ENCODE data around the gene IFFO2. TPM values are rescaled to one million over a fixed set of nuclear protein-coding genes. Genes with fewer than 3 reads are reported as not detected.

IFFO2 gene
- polyA plus RNA-seq, 1 of the 3 experiments (the other 2 are of a cell fraction), result 10.5 TPM

DNA sequence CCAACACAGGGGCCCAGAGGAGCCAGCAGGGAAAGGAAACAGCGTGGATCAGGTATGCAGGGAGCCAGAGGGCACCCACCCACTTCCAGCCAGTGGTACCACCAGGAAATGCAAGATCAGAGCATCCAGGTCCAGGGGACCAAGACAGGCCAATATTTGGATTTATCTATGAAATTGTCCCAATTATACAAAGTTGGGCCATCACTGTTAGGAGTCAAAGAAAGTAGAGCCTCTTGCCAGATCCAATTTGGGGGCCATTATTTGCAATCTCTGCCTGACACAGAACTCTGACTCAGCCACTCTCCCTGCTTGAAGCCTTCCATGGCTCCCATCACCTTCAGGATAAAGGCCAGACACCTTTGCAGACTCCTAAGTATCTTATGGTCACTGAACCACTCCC is 75.9 kb downstream of the IFFO2 start:
- Histone ChIP-seq H3K9me2 (no peaks in the 10 kb centered on the region), H3K4me1 (ENCODE audit: control insufficient read depth in 1 of 2, insufficient read depth in 2 of 2, low read depth in 1 of 2, low read length in 1 of 2) (peaks cover 0 to 8% of the 10 kb centered on the region in 2 experiments; a peak in 1 of 4 replicates), H3K4me3 (ENCODE audit: low read depth in 2 of 2, low read length in 1 of 2) (no peak overlapping the region), H3F3A (replicated peaks; ENCODE audit: insufficient read depth) (no peaks in the 10 kb centered on the region), H3K9ac (no peak overlapping the region), H3K79me2 (ENCODE audit: insufficient read depth) (no peaks in the 10 kb centered on the region), H3K27ac (ENCODE audit: low read depth in 2 of 2, low read length in 1 of 2) (no peak overlapping the region), H3K27me3 (ENCODE audit: insufficient read depth) (no peaks in the 10 kb centered on the region), H3K36me3 (replicated peaks in 1 of 2; ENCODE audit: control insufficient read depth in 1 of 2, insufficient read depth in 2 of 2, low read length in 1 of 2) (peaks cover 0 to 3% of the 10 kb centered on the region in 2 experiments), H4K20me1 (ENCODE audit: insufficient read depth) (no peaks in the 10 kb centered on the region), H2AFZ (ENCODE audit: low read depth) (no peak overlapping the region), H3K9me3 (no peaks in the 10 kb centered on the region), H3K4me2 (no peak overlapping the region)
- DNase-seq, result no peak
- 100% methylated on average over 1 of the region's 1 CpG for WGBS (ENCODE audit: low lambda C conversion rate)
- ChIA-PET CTCF (interaction anchor here (1.4 to 25.9 kb wide), 3 partner anchors 30 to 294 kb away, joined by 4 to 350 read pairs (median 134); no protein-coding TSS in a partner anchor), POLR2A (no interaction called here)
- TF ChIP-seq RCOR1 (IDR thresholded peaks at IDR 0.05; ENCODE audit: low read length), result no peak

GRCh38 chr1:18879791-18880309 is 76.6 kb downstream of the IFFO2 start:
- CTCF ChIA-PET, result interaction anchor here (1.4 to 25.9 kb wide), 3 partner anchors 31 to 294 kb away, joined by 4 to 350 read pairs (median 134); no protein-coding TSS in a partner anchor

DNA sequence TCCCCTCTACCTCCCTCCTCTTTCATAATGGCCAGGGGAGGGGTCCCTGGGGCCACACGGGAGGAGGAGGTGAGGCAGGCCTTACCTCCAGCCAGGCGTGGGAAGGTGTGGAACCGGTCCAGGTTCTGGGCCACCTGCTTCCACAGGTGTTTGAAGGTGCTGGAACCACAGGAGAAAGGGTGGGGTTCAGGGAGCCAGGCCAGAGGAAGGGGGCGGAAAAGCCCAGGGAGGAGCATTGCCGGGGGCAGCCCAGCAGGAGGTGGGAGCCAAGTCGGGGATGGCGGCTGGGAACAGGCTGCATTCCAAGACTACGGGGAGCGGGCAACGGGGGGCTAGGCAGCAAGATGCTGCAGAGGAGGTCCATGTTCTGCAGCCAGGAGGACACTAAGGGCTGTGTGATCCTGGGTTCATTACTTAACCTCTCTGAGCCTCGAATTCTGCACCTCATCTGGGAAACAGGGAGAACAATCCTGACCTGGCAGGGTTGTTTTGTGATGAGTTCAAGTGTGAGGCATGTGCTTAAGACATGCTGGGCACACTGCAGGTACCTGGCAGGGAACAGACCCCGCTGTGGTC is 77.2 kb downstream of the IFFO2 start:
- Histone ChIP-seq H3K9me2 (no peaks in the 10 kb centered on the region), H4K20me1 (ENCODE audit: insufficient read depth) (no peaks in the 10 kb centered on the region), H3K4me1 (ENCODE audit: control insufficient read depth in 1 of 2, insufficient read depth in 2 of 2, low read depth in 1 of 2, low read length in 1 of 2) (peaks cover 0 to 8% of the 10 kb centered on the region in 2 experiments; a peak in 1 of 4 replicates), H3K9ac (no peak overlapping the region), H3K36me3 (replicated peaks in 1 of 2; ENCODE audit: control insufficient read depth in 1 of 2, insufficient read depth in 2 of 2, low read length in 1 of 2) (peaks cover 0 to 3% of the 10 kb centered on the region in 2 experiments), H3F3A (replicated peaks; ENCODE audit: insufficient read depth) (no peaks in the 10 kb centered on the region), H3K27ac (ENCODE audit: low read depth in 2 of 2, low read length in 1 of 2) (no peak overlapping the region), H3K4me2 (no peak overlapping the region), H2AFZ (ENCODE audit: low read depth) (no peak overlapping the region), H3K9me3 (no peaks in the 10 kb centered on the region), H3K27me3 (ENCODE audit: insufficient read depth) (no peaks in the 10 kb centered on the region), H3K79me2 (ENCODE audit: insufficient read depth) (no peaks in the 10 kb centered on the region), H3K4me3 (ENCODE audit: low read depth in 2 of 2, low read length in 1 of 2) (no peak overlapping the region)
- 90% methylated on average over 10 of the region's 12 CpGs for WGBS (ENCODE audit: low lambda C conversion rate)
- CTCF ChIA-PET, result interaction anchor here (1.4 to 25.9 kb wide), 3 partner anchors 32 to 293 kb away, joined by 4 to 350 read pairs (median 134); no protein-coding TSS in a partner anchor
- POLR2A ChIA-PET, result no interaction called here
- DNase-seq, result no peak
- TF ChIP-seq GATA2 (CRISPR knock-in tag; IDR thresholded peaks at IDR 0.05), result no peak
- no peak for TF ChIP-seq EP300 (IDR thresholded peaks at IDR 0.05; ENCODE audit: borderline replicate concordance in 1 of 2, low read depth in 1 of 2, low read length in 1 of 2)
- TF ChIP-seq MEF2A (IDR thresholded peaks at IDR 0.05; ENCODE audit: borderline replicate concordance, low read depth), result no peak
- TF ChIP-seq EZH2phosphoT487 (IDR thresholded peaks at IDR 0.05; ENCODE audit: borderline replicate concordance, low read depth), result no peak
- TF ChIP-seq CHD2 (IDR thresholded peaks at IDR 0.05; ENCODE audit: low read length, partially characterized antibody), result no peak
- TF ChIP-seq RXRA (IDR thresholded peaks at IDR 0.05; ENCODE audit: borderline replicate concordance, low read depth), result no peak
- TF ChIP-seq YY1 (IDR thresholded peaks at IDR 0.05; ENCODE audit: low read depth), result no peak
- TF ChIP-seq FOXM1 (IDR thresholded peaks at IDR 0.05; ENCODE audit: low read depth), result no peak

More at GRCh38 chr1:18879791-18880309, 76.6 kb downstream of the IFFO2 start:
- DNase-seq, result peak; percentile 71
- WGBS (ENCODE audit: low lambda C conversion rate), result 72% methylated on average over 16 of the region's 21 CpGs
- H3K27me3 ChIP-seq (ENCODE audit: insufficient read depth), result no peaks in the 10 kb centered on the region
- H3K9me3 ChIP-seq, result no peaks in the 10 kb centered on the region
- no peak overlapping the region for H3K27ac ChIP-seq (ENCODE audit: low read depth in 2 of 2, low read length in 1 of 2)
- H3K9me2 ChIP-seq, result no peaks in the 10 kb centered on the region
- TF ChIP-seq FOSL2 (IDR thresholded peaks at IDR 0.05; ENCODE audit: borderline replicate concordance, low read depth), result no peak
- TF ChIP-seq RAD21 (IDR thresholded peaks at IDR 0.05; ENCODE audit: low read length), result no peak
- TF ChIP-seq RFX5 (IDR thresholded peaks at IDR 0.05; ENCODE audit: low read length), result no peak
- no peak for TF ChIP-seq FOXM1 (IDR thresholded peaks at IDR 0.05; ENCODE audit: low read depth)
- TF ChIP-seq EZH2phosphoT487 (IDR thresholded peaks at IDR 0.05; ENCODE audit: borderline replicate concordance, low read depth), result no peak
- no peak for TF ChIP-seq EP300 (IDR thresholded peaks at IDR 0.05; ENCODE audit: borderline replicate concordance in 1 of 2, low read depth in 1 of 2, low read length in 1 of 2)
- no peak for TF ChIP-seq TEAD4 (IDR thresholded peaks at IDR 0.05; ENCODE audit: borderline replicate concordance, insufficient read depth)
- TF ChIP-seq, protein P1, sequence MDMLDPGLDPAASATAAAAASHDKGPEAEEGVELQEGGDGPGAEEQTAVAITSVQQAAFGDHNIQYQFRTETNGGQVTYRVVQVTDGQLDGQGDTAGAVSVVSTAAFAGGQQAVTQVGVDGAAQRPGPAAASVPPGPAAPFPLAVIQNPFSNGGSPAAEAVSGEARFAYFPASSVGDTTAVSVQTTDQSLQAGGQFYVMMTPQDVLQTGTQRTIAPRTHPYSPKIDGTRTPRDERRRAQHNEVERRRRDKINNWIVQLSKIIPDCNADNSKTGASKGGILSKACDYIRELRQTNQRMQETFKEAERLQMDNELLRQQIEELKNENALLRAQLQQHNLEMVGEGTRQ (IDR thresholded peaks at IDR 0.05; ENCODE audit: borderline replicate concordance, low read depth, low read length), result no peak
- no peak overlapping the region for H3K9ac ChIP-seq
- H3K4me1 ChIP-seq (ENCODE audit: control insufficient read depth in 1 of 2, insufficient read depth in 2 of 2, low read depth in 1 of 2, low read length in 1 of 2), result peaks cover 0 to 8% of the 10 kb centered on the region in 2 experiments; a peak in 1 of 4 replicates
- H3K36me3 ChIP-seq (replicated peaks in 1 of 2; ENCODE audit: control insufficient read depth in 1 of 2, insufficient read depth in 2 of 2, low read length in 1 of 2), result peaks cover 0 to 3% of the 10 kb centered on the region in 2 experiments
- no peak overlapping the region for H3K4me2 ChIP-seq
- H3K79me2 ChIP-seq (ENCODE audit: insufficient read depth), result no peaks in the 10 kb centered on the region
- no peak overlapping the region for H3K4me3 ChIP-seq (ENCODE audit: low read depth in 2 of 2, low read length in 1 of 2)
- H4K20me1 ChIP-seq (ENCODE audit: insufficient read depth), result no peaks in the 10 kb centered on the region
- no peaks in the 10 kb centered on the region for H3F3A ChIP-seq (replicated peaks; ENCODE audit: insufficient read depth)
- no peak overlapping the region for H2AFZ ChIP-seq (ENCODE audit: low read depth)
- POLR2A ChIA-PET, result no interaction called here

Data from SK-N-SH (cell line).